HS-5 (cell line): ENCODE results near the gene NUAK1.

Experiments
- DNase-seq: peaks from one replicate; pipeline ENCODE4 v3.0.0-alpha.2; 2012; ENCODE audit warnings: low read depth

Gene NUAK1

DNA sequence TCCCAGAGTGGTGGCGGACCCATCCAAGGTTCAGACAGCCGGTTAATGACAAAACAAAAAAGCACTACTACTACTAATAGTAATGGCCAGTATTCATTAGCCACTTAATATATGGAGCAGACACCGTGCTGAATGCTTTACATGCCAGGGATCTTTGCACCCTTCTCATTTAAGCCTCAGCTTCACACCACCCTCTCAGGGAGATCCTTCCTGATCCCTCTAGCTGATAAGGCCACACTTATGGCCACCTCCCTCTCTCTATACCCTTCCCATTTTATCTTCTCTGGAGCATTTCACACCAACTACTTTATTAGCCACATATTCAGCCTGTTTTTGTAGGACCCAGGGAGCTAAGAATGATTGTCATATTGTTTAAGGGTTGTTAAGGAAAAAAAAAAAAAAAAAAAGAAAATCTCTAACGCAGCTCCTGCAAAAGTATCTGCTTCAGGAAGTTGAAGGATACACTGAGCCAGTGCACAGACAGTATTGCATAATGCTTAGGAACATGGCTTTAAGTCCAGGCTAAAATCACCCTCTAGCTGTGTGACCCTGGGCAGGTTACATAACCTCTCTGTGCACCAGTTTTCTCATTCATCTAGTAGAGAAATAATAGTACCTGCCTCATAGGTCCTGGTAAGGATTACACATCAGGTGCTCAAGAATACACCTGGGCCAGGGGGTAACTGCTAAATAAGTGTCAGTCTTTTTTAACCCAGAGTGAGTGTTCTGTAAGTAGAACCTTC lies 29.4 kb downstream of the NUAK1 start:
- no peak for DNase-seq

DNA sequence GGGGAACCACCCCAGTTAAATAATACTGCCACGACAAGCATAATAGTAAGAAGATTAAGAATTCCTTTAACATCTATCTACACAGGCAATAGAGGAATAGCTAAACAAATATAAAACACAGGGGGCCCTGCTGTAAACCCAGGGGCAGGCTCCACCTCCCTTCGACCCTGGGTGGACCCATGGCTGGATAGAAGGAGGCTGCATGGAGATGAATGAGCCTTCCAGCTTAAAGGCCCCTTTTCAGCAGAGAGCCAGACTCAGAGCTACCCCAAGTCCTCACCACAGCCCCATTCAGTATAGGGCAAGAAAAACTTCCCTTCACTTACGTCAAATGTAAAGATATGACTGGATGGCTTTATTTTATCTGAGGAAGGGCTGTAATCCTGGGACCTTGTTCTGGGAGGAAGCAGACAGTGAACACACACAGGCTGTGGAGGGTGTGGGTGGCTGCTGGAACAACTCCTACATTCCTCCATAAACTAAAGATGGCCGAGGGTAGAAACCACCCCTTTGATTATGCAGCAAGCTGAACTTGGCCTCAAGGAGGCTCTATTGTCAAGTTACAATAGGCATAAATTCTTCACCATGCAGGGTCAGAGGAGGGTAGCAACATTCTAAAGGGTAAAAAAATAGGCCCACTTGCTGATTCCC lies 30.4 kb downstream of the NUAK1 start:
- DNase-seq = no peak

DNA sequence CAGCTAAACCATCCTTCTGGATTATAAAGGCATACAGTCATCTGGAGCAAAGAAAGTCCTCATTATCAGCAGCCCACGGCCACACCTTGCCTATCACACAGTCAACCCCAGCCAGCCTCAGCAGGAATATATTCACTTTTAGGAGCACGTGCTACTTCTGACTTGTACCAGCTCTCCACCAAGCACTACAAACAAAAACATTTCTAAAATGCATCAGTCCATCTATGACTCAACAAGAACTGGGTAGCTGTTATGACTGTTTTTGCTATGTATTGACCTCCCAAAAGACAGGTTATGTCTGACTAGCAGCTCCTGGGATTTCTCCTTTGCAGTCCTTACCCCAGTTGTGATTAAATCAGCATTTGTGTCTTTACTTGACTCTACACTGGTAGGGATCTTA lies 31.2 kb downstream of the NUAK1 start:
- no peak for DNase-seq

DNA sequence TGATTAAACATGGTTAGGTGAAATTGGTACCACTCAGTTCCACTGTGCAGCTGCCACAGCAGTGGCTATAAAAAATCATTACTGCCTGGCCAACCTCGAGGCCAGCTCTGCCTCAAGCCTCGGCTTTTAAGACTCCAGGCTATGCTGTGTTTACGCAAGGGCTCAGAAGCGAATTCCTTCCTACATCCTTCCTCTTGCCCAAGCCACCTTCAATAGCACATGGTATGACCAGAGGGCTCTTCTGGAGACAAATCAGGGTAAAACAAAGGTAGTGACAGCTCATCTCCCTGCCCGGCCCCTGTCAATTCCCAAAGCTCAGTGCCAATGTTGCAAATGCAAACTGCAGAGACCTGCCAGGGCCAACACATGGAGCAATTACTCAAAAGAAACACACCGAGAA lies 31.9 kb downstream of the NUAK1 start:
- no peak for DNase-seq

DNA sequence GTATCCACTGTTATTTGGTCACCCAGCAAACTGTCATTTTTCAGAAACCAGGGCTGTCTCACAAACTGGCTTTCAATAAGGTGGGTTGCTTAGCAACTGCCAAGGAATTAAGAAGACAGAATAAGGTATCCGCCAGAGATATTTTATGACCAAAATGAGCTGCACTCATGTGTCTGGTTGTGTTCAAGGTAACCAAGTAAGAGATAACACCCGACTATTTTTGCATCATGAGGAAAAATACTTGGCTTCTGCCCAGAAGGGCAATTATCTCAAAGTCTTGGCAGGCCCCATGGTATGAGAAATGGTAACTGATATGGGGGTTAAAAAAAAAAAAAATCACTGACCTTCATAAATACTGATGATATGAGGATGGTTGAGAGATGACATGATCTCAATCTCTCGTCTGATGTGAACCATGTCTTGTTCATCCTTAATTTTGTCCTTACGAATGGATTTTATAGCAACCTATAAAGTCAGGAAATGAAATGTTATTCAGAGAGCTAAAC lies 32.6 kb downstream of the NUAK1 start:
- no peak for DNase-seq

DNA sequence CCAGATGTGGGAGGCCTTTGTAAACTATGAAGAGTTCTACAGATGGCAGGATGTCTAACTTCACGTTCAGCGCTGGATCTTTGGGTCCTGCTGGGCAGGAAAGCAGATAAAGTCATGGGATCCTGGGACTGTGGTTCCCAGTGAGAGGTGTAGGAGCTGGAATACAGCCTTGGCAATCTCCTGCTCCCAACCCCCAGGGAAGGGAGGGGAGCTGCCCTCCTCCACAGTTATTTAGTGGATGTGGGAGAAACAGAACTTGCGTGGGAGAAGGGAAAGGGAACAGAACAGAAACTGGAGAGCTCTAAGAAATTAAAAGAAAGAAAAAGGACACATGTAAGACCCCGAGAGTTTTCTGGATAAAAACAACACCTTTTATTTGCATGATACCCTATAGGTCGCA lies 37.0 kb downstream of the NUAK1 start:
- no peak for DNase-seq

DNA sequence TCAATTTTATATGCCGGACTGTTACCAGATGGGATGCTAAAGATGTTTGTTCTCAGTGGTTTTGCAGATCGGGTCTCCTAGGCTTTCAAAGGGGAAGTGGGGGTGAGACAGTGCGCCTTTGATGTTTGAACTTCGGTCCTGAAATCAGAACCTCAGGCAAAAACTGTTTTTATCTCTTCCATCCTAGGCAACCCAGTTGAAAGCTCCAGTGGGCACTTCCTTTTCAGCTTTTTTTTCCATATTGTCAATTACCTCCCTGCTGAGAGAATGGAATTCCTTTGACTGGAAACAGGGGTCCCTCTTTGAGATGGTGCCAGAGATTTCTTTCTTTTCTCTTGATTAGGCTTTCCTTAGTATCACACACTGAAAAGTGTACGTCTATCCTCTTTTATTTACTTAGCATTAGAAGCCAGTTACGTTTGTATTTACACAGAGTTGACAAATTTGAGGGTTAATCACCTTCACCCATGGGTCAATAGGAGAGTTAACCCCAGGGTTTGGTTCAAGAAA lies 40.0 kb downstream of the NUAK1 start:
- DNase-seq = no peak

DNA sequence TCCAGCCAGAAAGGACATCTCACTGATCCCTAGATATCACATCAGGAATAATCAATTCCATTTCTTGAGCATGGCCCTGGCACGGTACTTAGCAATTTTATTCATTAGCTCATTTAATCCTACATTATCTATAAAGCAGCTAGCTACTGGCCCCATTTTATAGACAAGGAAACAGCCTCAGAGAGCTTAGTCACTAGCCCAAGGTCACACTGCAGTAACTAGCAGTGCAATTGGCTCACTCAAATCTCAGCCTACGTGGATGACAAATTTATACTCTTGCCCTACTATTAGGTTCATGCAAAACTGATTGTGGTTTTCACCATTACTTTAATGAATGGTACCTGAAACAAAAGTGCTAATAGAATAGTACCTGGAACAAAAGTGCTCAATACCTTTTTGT lies 41.7 kb downstream of the NUAK1 start:
- no peak for DNase-seq

DNA sequence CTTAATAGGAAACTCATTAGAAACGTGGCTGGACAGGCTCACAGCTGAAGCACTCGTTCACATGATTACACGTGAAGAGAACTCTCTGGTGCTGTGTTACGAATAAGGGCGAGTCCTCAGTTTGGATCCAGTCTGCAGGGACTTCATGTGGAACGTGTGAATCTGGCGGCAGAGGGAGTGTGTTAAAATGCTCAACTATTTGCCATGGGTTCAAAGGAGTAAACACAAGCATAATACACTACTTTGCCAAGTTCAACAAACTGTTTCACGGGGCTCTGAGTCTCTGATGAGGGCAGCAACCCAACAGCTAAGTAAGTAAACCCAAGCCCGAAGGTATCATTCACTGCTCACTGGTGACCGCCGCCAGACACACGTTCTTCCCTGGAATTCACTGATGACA lies 42.4 kb downstream of the NUAK1 start:
- DNase-seq = no peak

DNA sequence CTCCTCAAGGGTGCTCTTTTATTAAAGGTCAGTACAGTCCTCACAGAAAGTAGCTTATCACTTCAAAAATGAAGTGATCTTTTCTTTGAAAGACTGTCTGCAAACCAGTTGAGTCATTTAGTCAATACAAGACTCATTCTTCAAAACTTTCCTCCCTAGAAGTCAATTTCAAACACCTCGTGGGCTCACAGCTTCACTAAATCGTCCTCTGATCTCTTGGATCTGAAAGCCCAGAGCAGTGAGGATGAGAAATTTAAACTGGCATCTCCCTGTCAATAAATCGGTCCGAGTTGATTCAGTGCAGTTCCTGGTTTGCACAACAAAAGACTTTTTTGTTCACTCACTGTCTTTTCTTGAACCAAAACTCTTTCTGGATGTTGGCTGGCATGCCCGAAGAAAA lies 44.5 kb downstream of the NUAK1 start:
- no peak for DNase-seq

DNA sequence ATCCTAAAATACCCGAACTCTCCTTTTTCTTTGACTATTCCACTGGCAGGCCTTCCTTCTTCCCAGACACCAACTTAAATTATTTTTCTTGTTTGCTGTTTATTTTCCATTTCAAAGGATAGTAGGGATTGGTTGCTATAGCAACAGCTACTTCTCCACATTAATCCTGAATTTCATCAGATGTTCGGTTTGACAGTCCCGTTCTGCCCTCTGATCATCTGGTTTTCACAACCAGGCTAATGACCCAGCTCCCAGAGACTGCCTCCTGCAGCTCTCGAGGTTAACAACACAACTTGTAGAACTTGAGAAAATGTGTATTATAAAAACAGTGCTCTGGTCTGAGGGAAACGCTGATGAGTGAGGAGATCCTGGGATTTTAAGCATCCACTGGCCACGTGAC lies 45.5 kb downstream of the NUAK1 start:
- DNase-seq = no peak

DNA sequence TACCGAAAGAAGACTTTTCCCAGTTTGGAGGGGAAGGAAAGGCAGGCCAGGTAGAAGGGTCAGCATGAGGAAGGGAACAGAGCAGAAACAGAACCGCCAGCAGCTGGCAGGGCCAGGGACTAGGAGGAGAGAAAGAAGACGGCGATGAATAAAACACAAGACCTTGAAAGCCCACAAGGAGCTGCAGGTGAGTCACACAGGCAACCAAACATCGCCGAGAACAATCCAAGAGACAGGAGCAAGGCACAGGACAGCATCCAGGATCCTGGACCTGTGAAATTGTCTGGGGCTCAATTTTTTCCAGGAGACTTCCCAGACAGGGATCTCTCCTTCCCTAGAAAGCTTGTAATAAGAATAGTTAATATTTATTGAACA lies 47.3 kb downstream of the NUAK1 start:
- no peak for DNase-seq

DNA sequence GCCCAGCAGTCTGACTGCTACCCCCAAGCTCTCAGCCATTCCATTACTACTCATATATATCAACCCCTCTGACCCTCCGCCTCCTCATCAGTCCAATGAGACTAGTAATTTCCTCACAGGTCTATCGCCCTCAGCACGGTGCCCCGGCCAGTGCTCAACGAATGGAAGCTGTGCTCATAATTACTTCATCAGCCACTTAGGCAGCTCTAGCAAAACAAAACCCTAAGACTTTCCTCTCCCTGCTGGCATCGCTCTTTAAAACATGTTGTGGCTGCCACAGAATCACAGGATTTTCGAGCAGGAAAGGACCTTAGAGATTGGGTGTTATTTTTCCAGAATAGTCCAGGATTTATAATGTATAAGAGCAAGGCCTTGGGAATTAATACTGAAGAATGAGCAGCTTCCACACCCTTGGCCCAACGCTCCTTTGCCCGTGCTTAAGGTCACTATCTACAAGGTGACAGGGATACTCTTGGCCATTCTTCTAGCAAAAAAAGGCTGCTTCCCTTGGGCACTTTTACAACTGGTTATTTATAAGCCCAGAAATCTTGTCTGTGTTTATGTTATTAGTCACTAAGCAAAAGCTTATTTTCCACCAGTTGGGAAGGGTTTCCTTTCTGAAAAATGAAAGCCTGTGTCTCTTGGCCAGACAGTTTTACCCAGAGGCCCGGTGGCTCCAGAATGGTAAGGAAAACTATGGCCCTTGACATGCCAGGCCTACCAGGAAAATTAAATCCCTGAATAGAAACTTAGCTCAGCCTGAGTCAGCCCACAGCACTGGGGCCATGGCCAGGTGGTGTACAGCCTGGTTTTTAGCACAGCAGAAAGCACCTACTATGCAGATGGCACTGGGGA lies 47.9 kb downstream of the NUAK1 start:
- DNase-seq = no peak

DNA sequence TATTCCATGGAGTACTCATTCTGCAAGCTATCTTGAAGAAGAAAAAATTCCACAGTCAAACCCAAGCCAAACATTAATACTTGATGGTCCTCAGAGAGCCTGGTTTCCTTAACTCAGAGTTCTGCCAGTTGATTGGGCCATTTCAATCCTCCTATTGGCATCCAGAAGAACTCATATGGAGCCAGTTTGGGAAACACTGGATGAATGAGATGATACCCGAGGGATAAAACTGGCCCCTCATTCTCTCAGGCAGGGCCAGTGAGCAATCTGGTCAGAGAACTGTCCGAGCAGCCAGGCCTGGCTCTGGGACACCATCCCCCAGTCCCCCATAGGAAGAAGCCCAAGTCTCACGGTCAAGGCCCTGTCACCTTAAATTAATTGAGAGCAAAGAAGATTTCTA lies 48.8 kb downstream of the NUAK1 start:
- DNase-seq = no peak

DNA sequence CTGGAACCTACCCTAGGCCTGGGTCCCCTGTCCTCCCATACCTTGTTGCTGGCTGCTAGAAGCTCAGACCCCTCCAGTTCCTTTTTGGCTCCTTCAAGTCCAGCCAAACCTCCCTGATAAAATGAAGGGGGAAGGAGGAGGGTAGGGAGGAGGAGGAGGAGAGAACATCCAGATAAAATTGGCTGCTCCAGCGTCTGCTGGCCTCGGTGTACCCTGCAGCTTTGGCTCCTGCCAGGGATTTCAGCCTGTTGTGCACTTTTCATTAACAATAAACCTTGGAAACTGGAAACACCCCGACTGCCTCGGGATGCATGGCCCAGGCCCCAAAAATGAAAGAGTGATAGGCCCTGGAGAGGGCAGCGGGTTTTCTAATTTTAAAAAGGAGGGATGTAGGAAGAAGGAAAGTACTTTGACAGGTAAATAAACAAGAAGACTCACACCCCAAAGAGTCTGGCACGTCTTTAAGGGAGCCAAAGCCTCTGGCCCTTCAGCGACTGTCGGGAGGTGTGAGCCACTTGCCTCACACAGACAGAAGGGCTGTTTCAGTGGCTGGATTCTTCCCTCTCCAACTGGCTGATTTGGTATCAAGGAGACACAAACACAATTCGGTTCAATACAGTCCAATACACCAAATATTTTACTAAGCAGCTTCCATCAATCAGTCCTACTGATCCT lies 49.8 kb downstream of the NUAK1 start:
- DNase-seq = no peak

DNA sequence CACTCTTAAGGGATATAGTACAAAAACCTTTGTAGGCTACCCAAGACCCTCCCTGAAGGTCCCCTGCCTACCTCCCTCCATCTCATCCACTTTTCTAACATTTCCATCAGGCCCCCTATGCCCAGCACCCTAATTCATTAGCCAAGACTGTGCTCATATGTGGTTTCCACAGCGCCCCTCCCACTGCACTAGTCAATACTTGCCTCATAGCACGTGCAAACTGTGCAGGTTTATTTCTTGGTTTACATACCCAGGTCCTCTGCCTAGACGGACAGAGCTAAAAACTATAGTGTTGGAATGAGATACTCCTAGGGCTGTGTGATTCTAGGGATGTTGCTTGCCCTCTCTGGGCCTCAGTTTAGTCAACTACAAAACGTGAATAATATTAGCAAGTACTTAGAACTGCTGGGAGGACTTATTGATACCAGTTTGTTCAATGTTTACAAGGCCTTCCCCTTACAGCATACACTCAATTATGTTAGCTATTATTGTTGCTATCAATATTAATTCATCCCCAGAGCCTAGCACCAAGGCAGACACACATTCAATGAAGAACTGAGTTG lies 50.4 kb downstream of the NUAK1 start:
- no peak for DNase-seq

DNA sequence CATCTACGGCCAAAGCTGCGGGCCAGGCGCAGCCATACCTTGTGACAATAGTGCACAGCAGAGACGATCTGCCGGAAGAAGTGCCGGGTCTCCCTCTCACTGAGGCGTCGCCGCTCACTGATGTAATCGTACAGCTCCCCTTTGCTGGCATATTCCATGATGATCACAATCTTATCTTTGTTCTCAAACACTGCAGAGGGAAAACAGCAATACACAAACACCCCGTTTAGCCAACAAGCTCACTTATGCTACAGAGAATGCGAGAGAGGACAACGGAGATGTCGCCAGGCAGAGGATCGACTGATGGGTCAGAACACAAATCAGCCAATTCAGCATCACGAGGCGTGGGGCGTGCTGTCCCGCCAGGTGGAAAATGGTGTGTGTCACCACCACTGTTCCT lies 52.1 kb downstream of the NUAK1 start:
- no peak for DNase-seq

DNA sequence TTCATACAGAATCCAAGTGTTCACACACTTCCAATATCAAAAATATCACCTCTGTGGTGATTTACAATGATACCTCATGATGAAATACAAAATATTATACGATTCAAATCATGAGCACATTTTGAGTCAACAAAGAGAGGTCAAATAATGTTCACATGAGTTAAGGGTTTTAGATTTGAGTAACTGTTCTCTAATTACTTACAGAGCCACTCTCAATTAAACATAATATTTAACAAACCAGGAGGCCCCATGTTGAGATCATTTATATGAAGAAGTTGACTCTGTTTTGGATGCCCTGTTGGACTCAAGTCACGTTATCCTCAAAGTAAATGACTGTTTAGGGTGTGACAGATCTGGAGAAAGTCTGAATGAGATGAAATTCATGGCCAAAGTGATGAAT lies 53.5 kb downstream of the NUAK1 start:
- no peak for DNase-seq

DNA sequence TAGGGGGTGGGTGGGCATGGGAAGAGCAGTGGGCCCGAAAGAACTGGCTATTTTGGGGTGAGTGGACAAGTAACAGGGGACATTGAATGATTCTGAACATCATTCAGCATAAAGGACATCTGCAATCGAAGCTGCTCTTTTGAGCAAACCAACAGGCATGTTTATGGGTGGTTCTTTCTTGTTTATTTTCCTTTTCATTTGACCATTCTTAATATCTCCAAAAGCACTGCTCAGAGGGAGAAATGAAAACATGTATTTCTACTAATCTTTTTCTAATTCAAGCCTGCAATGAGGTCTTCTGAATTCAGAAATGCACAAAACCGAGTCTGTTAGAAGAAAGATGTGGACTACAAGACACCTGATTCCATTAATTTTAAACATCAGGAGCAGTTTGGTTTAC lies 54.0 kb downstream of the NUAK1 start:
- DNase-seq = no peak

DNA sequence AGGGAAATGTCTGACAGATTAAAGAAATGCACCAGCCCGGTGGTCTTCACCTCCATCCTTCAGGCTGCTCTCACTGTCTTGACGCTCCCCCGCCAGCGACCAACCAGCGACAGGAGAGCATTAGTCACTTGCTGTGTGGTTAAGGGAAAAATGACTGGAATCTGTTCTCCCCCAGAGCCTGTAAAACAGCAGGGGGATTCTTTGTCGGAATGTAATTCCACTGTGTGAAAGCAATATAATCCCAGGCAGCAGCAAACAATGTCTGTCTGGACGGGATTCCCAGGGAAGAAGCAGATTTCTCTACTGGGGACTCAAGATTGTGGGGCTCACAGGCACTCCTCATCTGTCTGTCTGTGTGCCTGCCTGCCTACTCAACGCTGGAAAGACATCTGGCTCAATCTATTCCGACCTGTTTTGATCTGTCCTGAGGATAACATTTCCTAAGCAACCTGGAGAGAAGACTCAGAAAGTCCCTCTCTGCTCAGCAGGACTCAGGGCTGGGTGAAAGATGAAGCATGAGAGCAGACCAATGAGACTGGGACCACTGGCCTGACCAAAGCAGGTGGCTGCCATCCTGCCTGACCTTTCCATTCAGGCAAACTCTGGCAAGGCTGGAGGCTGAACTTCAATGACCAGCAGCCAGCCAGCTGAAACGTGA lies 54.6 kb downstream of the NUAK1 start:
- DNase-seq = peak; percentile 73
